Measurements from ENCODE around the gene ILF3.

DNA sequence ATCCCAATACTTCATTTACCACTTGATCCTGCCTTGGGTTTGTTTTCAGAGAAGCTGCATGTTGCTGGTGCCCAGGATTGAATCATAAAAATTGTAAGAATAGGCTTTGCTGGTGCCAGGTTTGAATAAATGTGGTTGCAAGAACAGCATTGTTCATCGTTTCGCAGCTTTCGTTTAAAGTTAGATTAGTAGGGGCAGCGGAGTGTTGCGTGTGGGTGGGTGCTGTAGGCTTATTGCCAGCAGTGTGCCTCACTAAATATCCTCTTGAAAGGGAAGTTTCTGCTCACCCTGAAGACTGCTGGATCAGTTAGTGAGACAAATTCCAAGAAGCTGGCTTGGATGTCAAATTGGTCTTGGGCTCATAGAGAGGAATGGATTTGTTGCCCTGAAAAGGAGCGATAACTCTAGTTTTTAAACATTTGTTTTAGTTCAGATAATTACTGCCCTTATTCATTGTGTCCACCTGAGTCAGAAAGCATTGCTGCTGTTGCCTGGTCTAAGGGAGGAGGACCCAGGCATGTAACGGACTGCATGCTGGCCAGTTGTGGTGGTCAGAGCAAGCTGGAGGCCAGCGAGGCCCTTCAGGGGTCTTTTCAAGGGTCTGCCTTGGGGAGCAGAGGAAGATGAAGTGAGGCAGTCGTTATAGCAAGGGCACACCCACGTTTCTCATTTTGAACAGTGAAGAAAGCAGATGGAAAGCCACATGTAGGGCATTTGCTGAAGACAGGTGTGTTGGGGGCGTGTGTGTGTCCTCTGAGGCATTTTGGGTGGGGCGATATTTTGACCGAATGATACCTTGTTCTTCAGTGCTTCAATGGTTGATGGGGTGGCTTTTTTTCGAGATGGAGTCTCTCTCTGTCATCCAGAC, 8.5 kb downstream of the ILF3 start:
- TF ChIP-seq, protein P1, sequence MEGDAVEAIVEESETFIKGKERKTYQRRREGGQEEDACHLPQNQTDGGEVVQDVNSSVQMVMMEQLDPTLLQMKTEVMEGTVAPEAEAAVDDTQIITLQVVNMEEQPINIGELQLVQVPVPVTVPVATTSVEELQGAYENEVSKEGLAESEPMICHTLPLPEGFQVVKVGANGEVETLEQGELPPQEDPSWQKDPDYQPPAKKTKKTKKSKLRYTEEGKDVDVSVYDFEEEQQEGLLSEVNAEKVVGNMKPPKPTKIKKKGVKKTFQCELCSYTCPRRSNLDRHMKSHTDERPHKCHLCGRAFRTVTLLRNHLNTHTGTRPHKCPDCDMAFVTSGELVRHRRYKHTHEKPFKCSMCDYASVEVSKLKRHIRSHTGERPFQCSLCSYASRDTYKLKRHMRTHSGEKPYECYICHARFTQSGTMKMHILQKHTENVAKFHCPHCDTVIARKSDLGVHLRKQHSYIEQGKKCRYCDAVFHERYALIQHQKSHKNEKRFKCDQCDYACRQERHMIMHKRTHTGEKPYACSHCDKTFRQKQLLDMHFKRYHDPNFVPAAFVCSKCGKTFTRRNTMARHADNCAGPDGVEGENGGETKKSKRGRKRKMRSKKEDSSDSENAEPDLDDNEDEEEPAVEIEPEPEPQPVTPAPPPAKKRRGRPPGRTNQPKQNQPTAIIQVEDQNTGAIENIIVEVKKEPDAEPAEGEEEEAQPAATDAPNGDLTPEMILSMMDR (IDR thresholded peaks at IDR 0.05): no peak
- TF ChIP-seq POLR2A (IDR thresholded peaks at IDR 0.05) (no peak), POLR2AphosphoS5 (IDR thresholded peaks at IDR 0.05) (no peak)
